ENCODE measurements around the gene RNF141. TPM values are rescaled to one million over a fixed set of nuclear protein-coding genes. Genes with fewer than 3 reads are reported as not detected.

Gene RNF141
- total RNA-seq, 1 donor, result 34.9 TPM

- TF ChIP-seq CTCF (IDR thresholded peaks at IDR 0.05; ENCODE audit: insufficient read depth, low read length), result no peak
- H3K4me3 ChIP-seq (ENCODE audit: low read depth, low read length), result no peak overlapping the region
- peak; percentile 11 for DNase-seq (ENCODE audit: low read depth)
These were observed 35.0 kb downstream of the RNF141 start for GRCh38 chr11:10506008-10506370.

- DNase-seq (ENCODE audit: low read depth), result no peak
- TF ChIP-seq CTCF (IDR thresholded peaks at IDR 0.05; ENCODE audit: insufficient read depth, low read length), result no peak
- no peak overlapping the region for H3K4me3 ChIP-seq (ENCODE audit: low read depth, low read length)
These were observed 35.5 kb downstream of the RNF141 start for GRCh38 chr11:10505278-10506007.

- no peak overlapping the region for H3K4me3 ChIP-seq (ENCODE audit: low read depth, low read length)
- DNase-seq (ENCODE audit: low read depth), result no peak
- no peak for TF ChIP-seq CTCF (IDR thresholded peaks at IDR 0.05; ENCODE audit: insufficient read depth, low read length)
These were observed 36.5 kb downstream of the RNF141 start for GRCh38 chr11:10504490-10504889.

GRCh38 chr11:10503777-10504480 is 37.1 kb downstream of the RNF141 start:
- H3K4me3 ChIP-seq (ENCODE audit: low read depth, low read length), result no peak overlapping the region
- no peak for DNase-seq (ENCODE audit: low read depth)
- TF ChIP-seq CTCF (IDR thresholded peaks at IDR 0.05; ENCODE audit: insufficient read depth, low read length), result no peak

- no peak for DNase-seq (ENCODE audit: low read depth)
- H3K4me3 ChIP-seq (ENCODE audit: low read depth, low read length), result no peak overlapping the region
- no peak for TF ChIP-seq CTCF (IDR thresholded peaks at IDR 0.05; ENCODE audit: insufficient read depth, low read length)
These were observed 37.8 kb downstream of the RNF141 start for GRCh38 chr11:10503221-10503620.

- TF ChIP-seq CTCF (IDR thresholded peaks at IDR 0.05; ENCODE audit: insufficient read depth, low read length), result no peak
- no peak overlapping the region for H3K4me3 ChIP-seq (ENCODE audit: low read depth, low read length)
- no peak for DNase-seq (ENCODE audit: low read depth)
These were observed 38.2 kb downstream of the RNF141 start for GRCh38 chr11:10502770-10503169.
